HCT116 (cell line): ENCODE results near the gene NOD1. TPM values are rescaled to one million over a fixed set of nuclear protein-coding genes. Genes with fewer than 3 reads are reported as not detected.

Experiments
- ATAC-seq: fragments of 200-7000 bp; cut with Tn5 transposase; 2 replicates; pipeline ENCODE4 v1.9.1; 2020; ENCODE audit warnings: mild to moderate bottlenecking, moderate library complexity
- BruUV-seq: library from RNA; stranded (reverse); fragments of 400-500 nt; replicated peaks from 2 replicates; lab custom pipeline; 2021; lab: Mats Ljungman, UMichigan
- CTCF ChIA-PET: fragments of 300-600 bp; sonication (Branson Sonifier 250); formaldehyde crosslinking; loops from one replicate; lab custom pipeline; 2021; ENCODE audit warnings: antibody characterized with exemption; lab: Charles Lee
- POLR2A ChIA-PET: fragments of 300-600, 350-600 bp; sonication (Branson Sonifier 250); formaldehyde crosslinking; loops from one replicate; lab custom pipeline; 2021; ENCODE audit warnings: antibody characterized with exemption; lab: Charles Lee
- RAD21 ChIA-PET, 2 experiments: fragments of 300-600 bp; sonication (Branson Sonifier 250); formaldehyde crosslinking; loops; one replicate each; lab custom pipeline; 2023; ENCODE audit warnings: low total read pairs in 2 of 2; ENCODE audit not compliant: uncharacterized antibody in 2 of 2, unreplicated experiment in 2 of 2, low non-redundant PET in 1 of 2; lab: Charles Lee
- DNase-seq: peaks from one replicate; pipeline ENCODE4 v3.0.0-alpha.2; 2010; ENCODE audit warnings: low read depth, low spot score
- H2AFZ ChIP-seq: fragments of 200-600 bp; shearing (Covaris generic), sonication (generic); 2 replicates; pipeline ENCODE4 v1.6.1; 2017; ENCODE audit warnings: low read depth, mixed run types, mixed read lengths, antibody characterized with exemption, low read length; ENCODE audit not compliant: poor library complexity, severe bottlenecking
- H3K27ac ChIP-seq: 2 replicates; pipeline ENCODE4 v1.5.1; 2012; ENCODE audit warnings: low read depth, low read length
- H3K27me3 ChIP-seq: fragments of 200-600 bp; sonication (generic); 2 replicates; pipeline ENCODE4 v1.6.1; 2016; ENCODE audit warnings: mixed run types, low read length, mixed read lengths; ENCODE audit not compliant: insufficient read depth
- H3K36me3 ChIP-seq, 2 experiments: fragments of 200-500 bp in 1 of 2; fragments of 200-600 bp in 1 of 2; sonication (Bioruptor generic) in 1 of 2; sonication (generic) in 1 of 2; 2 replicates each; pipeline versions ENCODE4 v1.5.1 to v1.6.1; 2014 to 2016; ENCODE audit warnings: low read length in 2 of 2, inconsistent platforms in 1 of 2, mixed read lengths in 1 of 2, mixed run types in 1 of 2; ENCODE audit not compliant: insufficient read depth in 2 of 2, control insufficient read depth in 1 of 2
- H3K4me1 ChIP-seq, 2 experiments: fragments of 200-600 bp in 1 of 2; sonication (generic) in 1 of 2; 2 replicates each; pipeline versions ENCODE4 v1.5.1 to v1.6.1; 2012 to 2017; ENCODE audit warnings: low read length in 2 of 2, inconsistent platforms in 1 of 2, mild to moderate bottlenecking in 1 of 2, mixed read lengths in 1 of 2, mixed run types in 1 of 2, moderate library complexity in 1 of 2; ENCODE audit not compliant: insufficient read depth in 2 of 2, control insufficient read depth in 1 of 2
- H3K4me2 ChIP-seq: fragments of 200-600 bp; sonication (generic); 2 replicates; pipeline ENCODE4 v1.6.1; 2017; ENCODE audit warnings: mixed run types, low read length, mixed read lengths
- H3K4me3 ChIP-seq, 2 experiments: fragments of 200-600 bp in 1 of 2; sonication (generic) in 1 of 2; replicated peaks in 1 of 2; 2 replicates each; pipeline ENCODE4 v1.5.1; 2011 to 2016; ENCODE audit warnings: low read length in 2 of 2, control low read depth in 1 of 2, low read depth in 1 of 2, mild to moderate bottlenecking in 1 of 2, mixed read lengths in 1 of 2, mixed run types in 1 of 2
- H3K79me2 ChIP-seq: fragments of 200-600 bp; sonication (generic); 2 replicates; pipeline ENCODE4 v1.6.1; 2017; ENCODE audit warnings: mild to moderate bottlenecking, mixed run types, low read length, moderate library complexity, mixed read lengths; ENCODE audit not compliant: insufficient read depth
- H3K9ac ChIP-seq: fragments of 200-600 bp; sonication (generic); 2 replicates; pipeline ENCODE4 v1.6.1; 2016; ENCODE audit warnings: low read length, mixed read lengths
- H3K9me2 ChIP-seq: fragments of 200-600 bp; sonication (generic), shearing (Covaris generic); 2 replicates; pipeline ENCODE4 v1.6.1; 2017; ENCODE audit warnings: mixed run types, mild to moderate bottlenecking, moderate library complexity; ENCODE audit not compliant: insufficient read depth
- H3K9me3 ChIP-seq, 2 experiments: fragments of 200-500 bp in 1 of 2; fragments of 200-600 bp in 1 of 2; sonication (Bioruptor generic) in 1 of 2; sonication (generic) in 1 of 2; 2 replicates each; pipeline ENCODE4 v1.6.1; 2014 to 2017; ENCODE audit warnings: low read length in 2 of 2, mixed read lengths in 2 of 2, inconsistent platforms in 1 of 2, low read depth in 1 of 2, mild to moderate bottlenecking in 1 of 2, mixed run types in 1 of 2, moderate library complexity in 1 of 2; ENCODE audit not compliant: control insufficient read depth in 1 of 2, insufficient read depth in 1 of 2
- H4K20me1 ChIP-seq: fragments of 200-600 bp; sonication (generic), shearing (Covaris generic); 2 replicates; pipeline ENCODE4 v1.6.1; 2017; ENCODE audit warnings: mixed run types, mild to moderate bottlenecking, moderate library complexity; ENCODE audit not compliant: insufficient read depth
- CBX3 ChIP-seq: IDR thresholded peaks from 2 replicates; pipeline ENCODE4 v1.6.1; 2012; ENCODE audit warnings: low read depth
- ELF1 ChIP-seq: IDR thresholded peaks from 2 replicates; pipeline ENCODE4 v1.6.1; 2012; ENCODE audit warnings: low read depth, borderline replicate concordance
- EZH2phosphoT487 ChIP-seq: fragments of 200-600 bp; IDR thresholded peaks from 2 replicates; pipeline ENCODE4 v1.6.1; 2018; ENCODE audit warnings: antibody characterized with exemption, borderline replicate concordance
- JUND ChIP-seq: IDR thresholded peaks from 2 replicates; pipeline ENCODE4 v1.6.1; 2012
- POLR2A ChIP-seq: IDR thresholded peaks from 2 replicates; pipeline ENCODE4 v1.7.0; 2011; ENCODE audit warnings: borderline replicate concordance; ENCODE audit not compliant: insufficient read depth, insufficient read length; ENCODE audit errors: extremely low read depth
- POLR2AphosphoS5 ChIP-seq: IDR thresholded peaks from 2 replicates; pipeline ENCODE4 v1.6.1; 2011; ENCODE audit warnings: mild to moderate bottlenecking, low read depth, low read length, moderate library complexity
- YY1 ChIP-seq: IDR thresholded peaks from 2 replicates; pipeline ENCODE4 v1.6.1; 2011; ENCODE audit warnings: low read length, low read depth, moderate library complexity, mild to moderate bottlenecking; ENCODE audit not compliant: insufficient replicate concordance; ENCODE audit errors: extremely low read depth
- ZNF274 ChIP-seq: fragments of 200-500 bp; sonication (Bioruptor generic); IDR thresholded peaks from 2 replicates; pipeline ENCODE4 v1.6.1; 2014; ENCODE audit warnings: mild to moderate bottlenecking, low read depth, low read length, inconsistent platforms
- intact Hi-C: fragments of 100-400 bp; cut with micrococcal nuclease; formaldehyde crosslinking; loops from 2 replicates; pipeline ENCODE4 v1.10.0; 2022
- total RNA-seq: library from RNA; stranded (reverse); gene quantifications from one replicate; pipeline ENCODE4 v1.2.1, GENCODE V29; 2021; ENCODE audit not compliant: unreplicated experiment
- TF ChIP-seq, protein P1 (sequence below), 3 experiments: fragments of 200-600 bp in 1 of 3; sonication (generic) in 1 of 3; IDR thresholded peaks in 2 of 3; conservative IDR thresholded peaks in 1 of 3; 2 replicates each; pipeline ENCODE4 v1.5.1; 2012 to 2017; ENCODE audit warnings: low read depth in 2 of 3, low read length in 2 of 3, antibody characterized with exemption in 1 of 3, borderline replicate concordance in 1 of 3, control low read depth in 1 of 3, mild to moderate bottlenecking in 1 of 3, mixed read lengths in 1 of 3, mixed run types in 1 of 3, moderate library complexity in 1 of 3; ENCODE audit not compliant: insufficient read depth in 1 of 3
- TF ChIP-seq, protein P2 (sequence below): IDR thresholded peaks from 2 replicates; pipeline ENCODE4 v1.6.1; 2011; ENCODE audit warnings: mild to moderate bottlenecking, low read length, moderate library complexity; ENCODE audit not compliant: insufficient replicate concordance; ENCODE audit errors: extremely low read depth
- TF ChIP-seq, protein P3 (sequence below): IDR thresholded peaks from 2 replicates; pipeline ENCODE4 v1.6.1; 2012

NOD1 gene
- total RNA-seq, 1 experiment from 2014 or later: 5.9 TPM

DNA sequence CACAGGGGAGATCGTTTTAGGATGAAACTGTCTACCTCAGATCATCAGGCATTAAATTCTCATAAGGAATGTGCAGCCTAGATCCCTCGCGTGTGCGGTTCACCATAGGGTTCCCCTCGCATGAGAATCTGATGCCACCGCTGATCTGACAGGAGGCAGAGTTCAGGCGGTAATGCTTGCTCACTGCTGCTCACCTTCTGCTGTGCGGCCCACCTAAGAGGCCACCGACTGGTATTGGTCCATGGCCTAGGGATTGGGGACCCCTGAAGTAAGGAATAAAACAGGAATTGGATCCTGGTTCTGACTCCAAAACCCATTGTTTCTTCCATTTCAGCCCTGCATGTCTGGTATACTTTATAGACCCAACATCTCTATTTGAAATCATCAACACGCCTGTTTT is 4.1 kb downstream of the NOD1 start:
- intact Hi-C loops: no loop called here

DNA sequence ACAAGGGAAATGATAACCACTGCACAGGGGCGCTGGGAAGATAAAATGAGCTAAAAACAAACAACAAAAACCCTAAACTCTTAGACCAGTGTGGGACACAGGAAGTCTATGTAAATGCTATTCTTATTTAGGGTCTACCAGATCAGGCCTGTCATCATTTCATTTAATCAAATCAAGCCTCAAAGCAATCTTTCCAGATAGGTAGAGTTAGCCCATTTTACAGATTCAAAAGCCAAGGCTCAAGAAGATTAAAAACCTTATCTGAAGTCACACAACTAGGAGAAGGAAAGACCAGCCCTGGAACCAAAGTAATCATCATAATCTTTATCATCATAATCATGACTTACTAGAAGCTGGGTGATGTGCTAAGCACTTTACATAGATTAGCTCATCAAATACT is 4.7 kb downstream of the NOD1 start:
- Histone ChIP-seq H3K9ac (no peak overlapping the region), H3K9me3 (no peaks in the 10 kb centered on the region), H3K4me2 (no peak overlapping the region), H4K20me1 (no peaks in the 10 kb centered on the region), H3K9me2 (no peaks in the 10 kb centered on the region), H3K36me3 (no peaks in the 10 kb centered on the region; a peak in 1 of 4 replicates), H3K79me2 (peaks cover 32% of the 10 kb centered on the region; the same call in 1 of the 2 replicates), H3K27ac (no peak overlapping the region), H3K27me3 (no peaks in the 10 kb centered on the region), H2AFZ (no peak overlapping the region), H3K4me1 (peaks cover 0 to 20% of the 10 kb centered on the region in 2 experiments; a peak in 3 of 4 replicates), H3K4me3 (no peak overlapping the region)
- ATAC-seq (no peak), DNase-seq (no peak)
- ChIA-PET CTCF (no interaction called here), RAD21 (no interaction called here), POLR2A (no interaction called here)
- intact Hi-C loops: no loop called here
- BruUV-seq: no TSS peak
- no peak for TF ChIP-seq ZNF274
- TF ChIP-seq EZH2phosphoT487: no peak
- TF ChIP-seq ELF1: no peak
- TF ChIP-seq YY1: no peak
- no peak for TF ChIP-seq POLR2A
- TF ChIP-seq, protein P1, sequence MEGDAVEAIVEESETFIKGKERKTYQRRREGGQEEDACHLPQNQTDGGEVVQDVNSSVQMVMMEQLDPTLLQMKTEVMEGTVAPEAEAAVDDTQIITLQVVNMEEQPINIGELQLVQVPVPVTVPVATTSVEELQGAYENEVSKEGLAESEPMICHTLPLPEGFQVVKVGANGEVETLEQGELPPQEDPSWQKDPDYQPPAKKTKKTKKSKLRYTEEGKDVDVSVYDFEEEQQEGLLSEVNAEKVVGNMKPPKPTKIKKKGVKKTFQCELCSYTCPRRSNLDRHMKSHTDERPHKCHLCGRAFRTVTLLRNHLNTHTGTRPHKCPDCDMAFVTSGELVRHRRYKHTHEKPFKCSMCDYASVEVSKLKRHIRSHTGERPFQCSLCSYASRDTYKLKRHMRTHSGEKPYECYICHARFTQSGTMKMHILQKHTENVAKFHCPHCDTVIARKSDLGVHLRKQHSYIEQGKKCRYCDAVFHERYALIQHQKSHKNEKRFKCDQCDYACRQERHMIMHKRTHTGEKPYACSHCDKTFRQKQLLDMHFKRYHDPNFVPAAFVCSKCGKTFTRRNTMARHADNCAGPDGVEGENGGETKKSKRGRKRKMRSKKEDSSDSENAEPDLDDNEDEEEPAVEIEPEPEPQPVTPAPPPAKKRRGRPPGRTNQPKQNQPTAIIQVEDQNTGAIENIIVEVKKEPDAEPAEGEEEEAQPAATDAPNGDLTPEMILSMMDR (IDR thresholded peaks at IDR 0.05 in 2 of 3, conservative IDR thresholded peaks at IDR 0.05 in 1 of 3; ENCODE audit: borderline replicate concordance in 1 of 3, insufficient read depth in 1 of 3, low read depth in 2 of 3, low read length in 2 of 3): no peak
- TF ChIP-seq, protein P2, sequence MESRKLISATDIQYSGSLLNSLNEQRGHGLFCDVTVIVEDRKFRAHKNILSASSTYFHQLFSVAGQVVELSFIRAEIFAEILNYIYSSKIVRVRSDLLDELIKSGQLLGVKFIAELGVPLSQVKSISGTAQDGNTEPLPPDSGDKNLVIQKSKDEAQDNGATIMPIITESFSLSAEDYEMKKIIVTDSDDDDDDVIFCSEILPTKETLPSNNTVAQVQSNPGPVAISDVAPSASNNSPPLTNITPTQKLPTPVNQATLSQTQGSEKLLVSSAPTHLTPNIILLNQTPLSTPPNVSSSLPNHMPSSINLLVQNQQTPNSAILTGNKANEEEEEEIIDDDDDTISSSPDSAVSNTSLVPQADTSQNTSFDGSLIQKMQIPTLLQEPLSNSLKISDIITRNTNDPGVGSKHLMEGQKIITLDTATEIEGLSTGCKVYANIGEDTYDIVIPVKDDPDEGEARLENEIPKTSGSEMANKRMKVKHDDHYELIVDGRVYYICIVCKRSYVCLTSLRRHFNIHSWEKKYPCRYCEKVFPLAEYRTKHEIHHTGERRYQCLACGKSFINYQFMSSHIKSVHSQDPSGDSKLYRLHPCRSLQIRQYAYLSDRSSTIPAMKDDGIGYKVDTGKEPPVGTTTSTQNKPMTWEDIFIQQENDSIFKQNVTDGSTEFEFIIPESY: no peak
- no peak for TF ChIP-seq CBX3

More for the DNA sequence above, 4.1 kb downstream of the NOD1 start:
- no peak for TF ChIP-seq JUND
- TF ChIP-seq, protein P3, sequence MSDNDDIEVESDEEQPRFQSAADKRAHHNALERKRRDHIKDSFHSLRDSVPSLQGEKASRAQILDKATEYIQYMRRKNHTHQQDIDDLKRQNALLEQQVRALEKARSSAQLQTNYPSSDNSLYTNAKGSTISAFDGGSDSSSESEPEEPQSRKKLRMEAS: no peak
- TF ChIP-seq ZNF274: no peak
- TF ChIP-seq, protein P1 (IDR thresholded peaks at IDR 0.05 in 2 of 3, conservative IDR thresholded peaks at IDR 0.05 in 1 of 3; ENCODE audit: borderline replicate concordance in 1 of 3, insufficient read depth in 1 of 3, low read depth in 2 of 3, low read length in 2 of 3): no peak
- TF ChIP-seq EZH2phosphoT487: no peak
- TF ChIP-seq POLR2AphosphoS5: no peak
- Histone ChIP-seq H3K27ac (no peak overlapping the region), H3K4me1 (peaks cover 5 to 22% of the 10 kb centered on the region in 2 experiments; a peak in 3 of 4 replicates), H3K79me2 (peaks cover 32% of the 10 kb centered on the region; the same call in 1 of the 2 replicates), H3K27me3 (no peaks in the 10 kb centered on the region), H3K36me3 (no peaks in the 10 kb centered on the region; a peak in 1 of 4 replicates), H3K9me3 (no peaks in the 10 kb centered on the region), H2AFZ (no peak overlapping the region), H3K9me2 (no peaks in the 10 kb centered on the region), H4K20me1 (no peaks in the 10 kb centered on the region), H3K9ac (no peak overlapping the region), H3K4me2 (no peak overlapping the region), H3K4me3 (no peak overlapping the region)
- ChIA-PET CTCF (no interaction called here), POLR2A (no interaction called here), RAD21 (no interaction called here)
- ATAC-seq (no peak), DNase-seq (no peak)
- BruUV-seq: no TSS peak
